D721Med (cell line): ENCODE results near the gene EFR3B.

Experiments used
- DNase-seq: peaks from one replicate; pipeline ENCODE4 v3.0.0; 2011; ENCODE audit warnings: low spot score; ENCODE audit not compliant: insufficient read length
- FAIRE-seq: peaks from 2 replicates; lab custom pipeline; 2011; peaks lifted over from hg19 to GRCh38; lab: Jason Lieb, UNC
- CTCF ChIP-seq: IDR thresholded peaks from 2 replicates; pipeline ENCODE4 v1.5.1; 2012; ENCODE audit warnings: mild to moderate bottlenecking, control low read depth; ENCODE audit not compliant: insufficient read depth; ENCODE audit errors: missing control alignments

EFR3B gene

GRCh38 chr2:25169073-25169470 lies 127.2 kb downstream of the EFR3B start:
- TF ChIP-seq CTCF: no peak
- FAIRE-seq (no peak), DNase-seq (no peak)

- DNase-seq (no peak), FAIRE-seq (no peak)
- no peak for TF ChIP-seq CTCF
These were observed 129.0 kb downstream of the EFR3B start for GRCh38 chr2:25170888-25171287.

- FAIRE-seq: no peak
- no peak for TF ChIP-seq CTCF
- no peak for DNase-seq
These were observed 131.8 kb downstream of the EFR3B start for GRCh38 chr2:25173719-25174118.

GRCh38 chr2:25174192-25174861 lies 132.5 kb downstream of the EFR3B start:
- DNase-seq: no peak
- TF ChIP-seq CTCF: no peak
- no peak for FAIRE-seq

GRCh38 chr2:25176138-25176537 lies 134.3 kb downstream of the EFR3B start:
- no peak for TF ChIP-seq CTCF
- FAIRE-seq (no peak), DNase-seq (no peak)

- DNase-seq: no peak
- no peak for FAIRE-seq
- no peak for TF ChIP-seq CTCF
These were observed 134.8 kb downstream of the EFR3B start for GRCh38 chr2:25176541-25177181.

- DNase-seq: no peak
- FAIRE-seq: no peak
- no peak for TF ChIP-seq CTCF
These were observed 135.3 kb downstream of the EFR3B start for GRCh38 chr2:25177211-25177611.
